T-cell (primary cell): ENCODE data around the gene LYST. TPM values are rescaled to one million over a fixed set of nuclear protein-coding genes. Genes with fewer than 3 reads are reported as not detected.
A peak's percentile ranks its signal among the peaks of the same experiment; 100 is the strongest.
"Not testable (repeated sequence)": the region's sequence is repeated elsewhere in the genome, so short reads cannot be mapped to it uniquely, and the experiment has no call there.

ENCODE experiments used
- ATAC-seq, 4 experiments: fragments of 200-7000 bp in 3 of 4; fragments of 150-1000 bp in 1 of 4; cut with Tn5 transposase; replicated peaks in 1 of 4; 1 replicate in 3 of 4; 2 replicates in 1 of 4; pipeline ENCODE4 v1.10.0; 2021; ENCODE audit warnings: moderate library complexity in 3 of 4, mild to moderate bottlenecking in 2 of 4, moderate number of reproducible peaks in 1 of 4
- CTCF ChIA-PET, 2 donors: fragments of 300-600 bp; sonication (Branson Sonifier 250); formaldehyde crosslinking; loops; one replicate each; lab custom pipeline; 2022; ENCODE audit warnings: antibody characterized with exemption in 2 of 2; lab: Charles Lee
- POLR2A ChIA-PET, 2 donors: fragments of 300-600 bp; sonication (Branson Sonifier 250); formaldehyde crosslinking; loops; one replicate each; lab custom pipeline; 2022; ENCODE audit warnings: antibody characterized with exemption in 2 of 2; lab: Charles Lee
- DNase-seq, 35 experiments: peaks; one replicate each; pipeline versions ENCODE4 v3.0.0 to v3.0.0-alpha.2; 2013 to 2023
- H3K27ac ChIP-seq: one replicate; pipeline ENCODE4 v1.5.1; 2013; ENCODE audit warnings: low read length
- H3K27me3 ChIP-seq, 2 experiments: replicated peaks in 1 of 2; 1 replicate in 1 of 2; 2 replicates in 1 of 2; pipeline versions ENCODE4 v1.6.1 to v1.7.0; 2013; ENCODE audit warnings: low read length in 1 of 2, mixed read lengths in 1 of 2; ENCODE audit not compliant: control insufficient read depth in 2 of 2, insufficient read depth in 2 of 2; ENCODE audit errors: extremely low read depth in 1 of 2
- H3K36me3 ChIP-seq, 2 donors: 1 replicate in 1 of 2; 2 replicates in 1 of 2; pipeline versions ENCODE4 v1.6.1 to v1.7.0; 2013; ENCODE audit warnings: low read length in 1 of 2; ENCODE audit not compliant: control insufficient read depth in 2 of 2, insufficient read depth in 1 of 2; ENCODE audit errors: extremely low read depth in 1 of 2
- H3K4me1 ChIP-seq, 2 experiments: 1 replicate in 1 of 2; 2 replicates in 1 of 2; pipeline versions ENCODE4 v1.6.1 to v1.7.0; 2013; ENCODE audit warnings: low read length in 2 of 2, mixed read lengths in 1 of 2; ENCODE audit not compliant: insufficient read depth in 2 of 2, control insufficient read depth in 1 of 2; ENCODE audit errors: extremely low read depth in 1 of 2
- H3K4me3 ChIP-seq, 2 donors: 1 replicate in 1 of 2; 2 replicates in 1 of 2; pipeline versions ENCODE4 v1.5.1 to v1.7.0; 2013; ENCODE audit warnings: mild to moderate bottlenecking in 2 of 2, low read length in 1 of 2, moderate library complexity in 1 of 2; ENCODE audit not compliant: control insufficient read depth in 1 of 2; ENCODE audit errors: extremely low read depth in 1 of 2
- H3K9me3 ChIP-seq: 2 replicates; pipeline ENCODE4 v1.7.0; 2013
- H3K27ac Mint-ChIP-seq, 2 donors: one replicate each; pipeline ENCODE4 v1.8.0; 2020 to 2021; ENCODE audit warnings: mild to moderate bottlenecking in 2 of 2, mixed read lengths in 2 of 2
- H3K27me3 Mint-ChIP-seq, 2 donors: one replicate each; pipeline ENCODE4 v1.8.0; 2021 to 2022; ENCODE audit warnings: mixed read lengths in 2 of 2
- H3K36me3 Mint-ChIP-seq: one replicate; pipeline ENCODE4 v1.8.0; 2021; ENCODE audit warnings: mixed read lengths
- H3K4me1 Mint-ChIP-seq, 3 donors: one replicate each; pipeline ENCODE4 v1.8.0; 2020 to 2022; ENCODE audit warnings: mixed read lengths in 3 of 3, mild to moderate bottlenecking in 1 of 3
- H3K4me3 Mint-ChIP-seq, 3 donors: one replicate each; pipeline ENCODE4 v1.8.0; 2020 to 2022; ENCODE audit warnings: mild to moderate bottlenecking in 3 of 3, mixed read lengths in 3 of 3, moderate library complexity in 3 of 3
- H3K9me3 Mint-ChIP-seq, 3 donors: one replicate each; pipeline ENCODE4 v1.8.0; 2020 to 2022; ENCODE audit warnings: mixed read lengths in 3 of 3
- WGBS: methylation state at CpG from one replicate; pipeline ENCODE4 v1.1.5; 2013; ENCODE audit warnings: missing lambda C conversion rate; ENCODE audit not compliant: insufficient coverage; 5-methylcytosine and 5-hydroxymethylcytosine counted together
- total RNA-seq, 35 experiments: library from RNA in 6 of 35; stranded (reverse) in 6 of 35; fragments of 120-200 nt in 1 of 35; gene quantifications; one replicate each; pipeline versions ENCODE4 v1.2.1 to v1.2.4 and lab custom pipeline; 2013 to 2026

LYST gene
- total RNA-seq, 5 donors from 2014 or later (not counting 1 experiment from before 2014, with no cell fraction given): 19.7 to 37.9 (median 29.1) TPM

- H3K9me3 ChIP-seq, H3K36me3 ChIP-seq, H3K9me3 Mint-ChIP-seq, CTCF ChIA-PET, DNase-seq, POLR2A ChIA-PET, H3K4me3 Mint-ChIP-seq, H3K27ac ChIP-seq, H3K36me3 Mint-ChIP-seq, H3K27ac Mint-ChIP-seq, H3K4me3 ChIP-seq, ATAC-seq: not testable (repeated sequence)
- Histone ChIP-seq H3K27me3 (peaks cover 12 to 57% of the 10 kb centered on the region in 2 experiments), H3K4me1 (peaks cover 4 to 31% of the 10 kb centered on the region in 2 experiments)
- WGBS: 82% methylated on average over 8 of the region's 12 CpGs
- H3K4me1 Mint-ChIP-seq: peaks cover 24 to 37% (median 25%) of the 10 kb centered on the region in 3 donors
- H3K27me3 Mint-ChIP-seq: peaks cover 35 to 47% of the 10 kb centered on the region in 2 donors
Observed at GRCh38 chr1:235647537-235647936, 219.2 kb downstream of the LYST start.

- ChIA-PET CTCF (interaction anchor here in 1 of 2 donors (0.6 kb wide), 1 partner anchor 1165 kb away, joined by 3 read pairs; no protein-coding TSS in a partner anchor), POLR2A (interaction anchor here in 1 of 2 donors (0.7 kb wide), 1 partner anchor 78 kb away, joined by 3 read pairs; no protein-coding TSS in a partner anchor)
- H3K9me3 Mint-ChIP-seq: no peaks in the 10 kb centered on the region
- Histone ChIP-seq H3K9me3 (no peaks in the 10 kb centered on the region), H3K27ac (no peak overlapping the region), H3K4me1 (peaks cover 6 to 42% of the 10 kb centered on the region in 2 experiments), H3K36me3 (no peaks in the 10 kb centered on the region), H3K27me3 (peaks cover 11 to 46% of the 10 kb centered on the region in 2 experiments), H3K4me3 (no peak overlapping the region)
- DNase-seq: no peak
- ATAC-seq: no peak
- no peaks in the 10 kb centered on the region for H3K36me3 Mint-ChIP-seq
- H3K27ac Mint-ChIP-seq: no peak overlapping the region
- H3K27me3 Mint-ChIP-seq: peaks cover 28 to 40% of the 10 kb centered on the region in 2 donors
- peaks cover 35 to 46% (median 35%) of the 10 kb centered on the region in 3 donors for H3K4me1 Mint-ChIP-seq
- 87% methylated on average over 7 of the region's 9 CpGs for WGBS
- H3K4me3 Mint-ChIP-seq: no peak overlapping the region
Observed at GRCh38 chr1:235646463-235646862, 220.2 kb downstream of the LYST start.

- Histone ChIP-seq H3K36me3 (no peaks in the 10 kb centered on the region), H3K4me1 (peaks cover 2 to 43% of the 10 kb centered on the region in 2 experiments), H3K27ac (no peak overlapping the region), H3K9me3 (no peaks in the 10 kb centered on the region), H3K27me3 (peaks cover 2 to 33% of the 10 kb centered on the region in 2 experiments), H3K4me3 (no peak overlapping the region)
- H3K4me1 Mint-ChIP-seq: peaks cover 29 to 48% (median 31%) of the 10 kb centered on the region in 3 donors
- no peak overlapping the region for H3K4me3 Mint-ChIP-seq
- no peaks in the 10 kb centered on the region for H3K9me3 Mint-ChIP-seq
- H3K27me3 Mint-ChIP-seq: peaks cover 19 to 30% of the 10 kb centered on the region in 2 donors
- ChIA-PET CTCF (interaction anchor here in 1 of 2 donors (0.7 kb wide), 1 partner anchor 554 kb away, joined by 4 read pairs; no protein-coding TSS in a partner anchor), POLR2A (interaction anchor here in 1 of 2 donors (0.6 kb wide), 1 partner anchor 228 kb away, joined by 4 read pairs; no protein-coding TSS in a partner anchor)
- ATAC-seq (no peak), DNase-seq (no peak)
- no peaks in the 10 kb centered on the region for H3K36me3 Mint-ChIP-seq
- no peak overlapping the region for H3K27ac Mint-ChIP-seq
- 78% methylated on average over 12 of the region's 13 CpGs for WGBS
Observed at GRCh38 chr1:235644693-235645305, 221.9 kb downstream of the LYST start.

GRCh38 chr1:235643837-235644692, 222.6 kb downstream of the LYST start:
- DNase-seq (no peak), ATAC-seq (no peak)
- Histone ChIP-seq H3K27me3 (peaks cover 2 to 29% of the 10 kb centered on the region in 2 experiments), H3K9me3 (no peaks in the 10 kb centered on the region), H3K36me3 (no peaks in the 10 kb centered on the region), H3K4me3 (no peak overlapping the region), H3K4me1 (peaks cover 2 to 39% of the 10 kb centered on the region in 2 experiments), H3K27ac (no peak overlapping the region)
- Mint-ChIP-seq H3K9me3 (no peaks in the 10 kb centered on the region), H3K4me3 (no peak overlapping the region), H3K27ac (peak overlapping the region in 1 of 2 donors; percentile 46), H3K36me3 (no peaks in the 10 kb centered on the region), H3K4me1 (peaks cover 28 to 48% (median 30%) of the 10 kb centered on the region in 3 donors), H3K27me3 (peaks cover 18 to 28% of the 10 kb centered on the region in 2 donors)
- 92% methylated on average over 21 of the region's 23 CpGs for WGBS
- ChIA-PET POLR2A (no interaction called here), CTCF (no interaction called here)

GRCh38 chr1:235642943-235643371, 223.7 kb downstream of the LYST start:
- Mint-ChIP-seq H3K4me3 (peak overlapping the region; percentile 67 to 78 (median 76)), H3K27me3 (peaks cover 13 to 17% of the 10 kb centered on the region in 2 donors), H3K9me3 (no peaks in the 10 kb centered on the region), H3K4me1 (peaks cover 23 to 38% (median 25%) of the 10 kb centered on the region in 3 donors), H3K36me3 (no peaks in the 10 kb centered on the region), H3K27ac (peak overlapping the region; percentile 91)
- DNase-seq: no peak
- ChIA-PET CTCF (no interaction called here), POLR2A (no interaction called here)
- Histone ChIP-seq H3K36me3 (no peaks in the 10 kb centered on the region), H3K27me3 (peaks cover under 1 to 18% of the 10 kb centered on the region in 2 experiments), H3K27ac (peak overlapping the region; percentile 92), H3K4me1 (peaks cover 2 to 30% of the 10 kb centered on the region in 2 experiments), H3K9me3 (no peaks in the 10 kb centered on the region), H3K4me3 (no peak overlapping the region)
- peak in 1 of 4 experiments; percentile 4 for ATAC-seq
- WGBS: 68% methylated on average over 11 of the region's 11 CpGs
